GM19452 (cell line): Measurements from ENCODE around the gene RPL37.
"Not testable (repeated sequence)": the region's sequence is repeated elsewhere in the genome, so short reads cannot be mapped to it uniquely, and the experiment has no call there.

Experiments
- ATAC-seq: cut with Tn5 transposase; IDR thresholded peaks from one replicate; pipeline ENCODE4 v1.9.1; 2021; ENCODE audit not compliant: unreplicated experiment

RPL37 gene

DNA sequence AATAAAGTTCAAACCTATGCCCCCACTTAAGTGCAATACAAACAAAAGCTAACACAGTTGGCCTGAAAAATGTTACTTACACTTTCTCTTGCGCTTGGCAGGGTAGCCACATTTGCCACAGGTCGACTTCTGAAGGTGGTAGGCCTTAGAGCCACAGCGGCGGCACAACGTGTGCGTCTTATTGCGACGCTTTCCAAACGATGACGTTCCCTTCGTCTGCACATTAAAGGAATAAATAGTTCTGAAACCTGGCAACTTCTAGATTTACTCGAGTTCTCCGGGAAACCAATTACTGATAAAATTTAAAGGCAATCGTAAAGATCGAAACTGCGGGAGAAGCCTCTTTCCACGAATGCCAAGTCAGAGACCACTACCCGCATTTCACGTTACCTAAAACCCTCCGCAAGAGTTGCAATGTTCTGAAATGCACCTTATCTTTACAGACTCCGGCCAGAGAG, 602 bp downstream of the RPL37 start:
- ATAC-seq, result no peak

DNA sequence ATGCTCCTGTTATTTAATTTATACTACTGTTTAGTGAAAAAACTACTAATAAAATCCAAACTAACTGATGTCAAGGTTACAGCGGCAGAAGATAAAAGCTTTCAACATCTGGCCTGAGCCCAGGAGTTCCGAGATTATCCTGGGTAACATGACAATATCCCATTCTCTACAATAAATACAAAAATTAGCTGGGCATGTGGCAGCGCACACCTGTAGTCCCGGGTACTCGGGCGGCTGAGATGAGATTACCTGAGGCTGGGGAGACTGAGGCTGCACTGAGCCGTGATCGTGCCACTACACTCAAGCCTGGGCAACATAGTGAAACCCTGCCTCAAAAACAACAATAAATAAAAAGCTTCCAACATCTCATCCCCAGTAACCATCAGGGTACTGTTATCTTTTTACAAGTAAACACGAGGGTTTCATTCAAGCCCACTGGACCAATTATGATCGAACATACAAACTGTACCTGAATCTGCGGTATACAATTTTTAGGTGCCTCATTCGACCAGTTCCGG, 1.3 kb downstream of the RPL37 start:
- no peak for ATAC-seq

GRCh38 chr5:40832345-40832744, 2.7 kb downstream of the RPL37 start:
- ATAC-seq, result no peak

DNA sequence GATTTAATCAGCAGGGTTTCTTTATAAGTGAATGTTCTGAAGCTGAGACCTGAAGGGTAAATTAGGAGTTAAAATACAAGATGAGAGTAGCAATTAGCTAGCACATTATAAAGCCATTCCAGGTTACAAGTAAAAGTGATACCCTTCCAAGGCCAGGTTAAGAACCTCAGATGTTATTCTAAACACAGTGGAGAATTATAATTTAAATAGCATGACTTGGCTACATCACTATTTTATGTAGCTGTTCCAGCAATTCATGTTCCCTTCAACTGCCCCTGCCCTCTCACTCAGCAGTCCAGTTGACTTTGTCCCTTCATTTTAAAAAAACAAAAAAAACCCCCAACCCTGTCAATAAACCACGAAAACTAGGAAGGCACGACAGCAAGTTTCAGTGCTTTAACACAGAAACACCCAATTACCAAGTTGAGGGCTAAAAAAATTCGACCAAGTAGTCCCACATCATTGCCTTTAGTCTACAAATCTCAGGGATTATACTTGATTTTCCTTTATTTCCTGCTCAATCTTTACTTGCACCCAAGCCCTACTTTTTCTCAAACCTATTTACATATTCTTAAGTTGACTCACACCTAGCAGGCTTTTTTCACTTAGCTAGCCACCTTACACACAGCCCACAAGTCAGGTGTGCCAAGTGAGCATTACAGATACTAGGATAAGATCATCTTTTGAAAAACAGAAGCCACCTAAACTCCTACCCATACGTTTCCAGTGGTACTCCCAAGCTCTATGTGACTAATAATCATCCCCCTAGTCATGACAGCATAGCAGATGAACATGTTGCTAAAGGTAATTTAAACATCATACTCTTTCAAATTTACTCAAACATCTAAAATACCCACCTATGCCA, 3.4 kb downstream of the RPL37 start:
- no peak for ATAC-seq

- no peak for ATAC-seq
Measured at GRCh38 chr5:40829748-40830533, 5.1 kb downstream of the RPL37 start.

- ATAC-seq, result no peak
Measured at GRCh38 chr5:40828690-40829661, 6.0 kb downstream of the RPL37 start.

DNA sequence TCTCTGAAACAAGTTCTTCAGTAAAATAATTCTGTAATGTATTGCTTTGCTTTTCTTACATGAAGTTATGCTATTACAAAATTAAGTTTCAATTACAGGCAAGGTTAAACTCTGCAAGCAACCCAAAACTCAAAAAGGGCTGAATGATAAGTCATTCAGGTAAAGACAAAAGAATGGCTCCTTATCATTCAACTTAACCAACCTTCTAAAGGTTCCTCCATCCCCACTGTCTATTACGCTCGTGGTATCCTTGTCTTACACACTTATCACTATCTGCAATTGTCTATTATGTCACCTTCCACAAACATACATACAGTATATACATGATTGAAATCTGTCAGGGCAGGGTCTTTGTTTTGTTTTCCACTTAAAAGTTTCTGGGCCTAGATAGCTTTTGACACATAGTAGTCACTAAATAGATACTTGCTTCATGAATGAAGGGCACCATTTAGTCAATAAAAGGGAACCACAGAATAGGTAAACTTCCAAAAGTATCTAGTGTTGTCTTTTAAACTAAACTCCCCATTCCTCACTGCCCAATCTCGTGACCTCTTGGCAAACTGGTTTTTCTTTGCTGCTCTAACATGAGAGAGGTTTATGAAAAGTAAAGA, 6.9 kb downstream of the RPL37 start:
- no peak for ATAC-seq

DNA sequence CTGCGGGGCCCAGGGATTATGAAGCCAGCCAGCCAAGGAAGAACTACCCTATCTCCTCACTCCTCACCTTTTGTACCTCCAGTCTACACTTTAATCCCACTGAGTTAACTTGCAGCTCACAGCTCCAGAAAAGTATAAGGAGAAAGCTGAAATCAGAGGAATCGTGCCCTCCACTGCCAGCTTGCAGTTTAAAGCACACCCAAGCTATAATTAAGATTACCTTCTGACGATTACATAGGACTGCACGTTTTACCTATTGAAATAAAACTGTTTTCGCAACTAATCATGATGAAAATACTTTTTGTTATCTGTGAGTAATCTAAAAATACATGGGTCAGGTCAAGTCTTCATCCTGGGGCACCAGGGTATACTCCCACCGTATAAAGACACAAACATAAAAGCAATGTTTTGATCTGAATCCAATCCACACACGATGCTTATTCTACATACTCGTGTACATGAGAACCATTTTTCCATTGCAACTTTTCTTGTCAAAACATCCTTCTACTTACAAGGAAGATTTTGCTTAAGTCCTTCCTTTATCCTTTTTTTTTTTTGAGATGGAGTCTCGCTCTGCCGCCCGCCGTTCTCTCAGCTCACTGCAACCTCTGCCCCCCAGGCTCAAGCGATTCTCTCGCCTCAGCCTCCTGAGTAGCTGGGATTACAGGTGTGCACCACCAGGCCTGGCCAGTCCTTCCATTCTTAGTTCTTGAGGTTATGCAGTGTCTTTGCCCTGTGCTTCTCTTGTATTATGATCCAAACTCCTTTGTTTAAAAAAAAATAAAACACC, 7.6 kb downstream of the RPL37 start:
- no peak for ATAC-seq

GRCh38 chr5:40826489-40827187, 8.4 kb downstream of the RPL37 start:
- no peak for ATAC-seq

GRCh38 chr5:40825461-40826043, 9.5 kb downstream of the RPL37 start:
- not testable (repeated sequence) for ATAC-seq

DNA sequence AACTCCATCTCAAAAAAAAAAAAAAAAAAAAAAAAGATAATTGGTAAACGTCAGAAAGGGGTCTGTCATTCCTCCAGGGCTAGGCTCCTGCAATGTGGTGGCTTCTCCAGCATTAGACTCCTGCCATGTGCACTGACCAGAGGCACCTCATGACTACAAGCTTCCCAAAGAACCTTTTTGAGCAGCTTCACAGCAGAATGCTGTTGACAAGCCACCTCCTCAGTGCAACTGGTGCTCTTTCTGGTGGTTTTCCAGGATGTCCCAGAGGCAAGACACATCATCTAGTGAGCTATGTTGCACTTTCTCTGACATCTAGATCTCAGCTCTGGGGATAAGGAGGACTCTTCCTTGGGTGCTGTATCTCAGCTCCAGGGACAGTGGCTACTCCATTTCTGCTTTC, 11.6 kb downstream of the RPL37 start:
- no peak for ATAC-seq

DNA sequence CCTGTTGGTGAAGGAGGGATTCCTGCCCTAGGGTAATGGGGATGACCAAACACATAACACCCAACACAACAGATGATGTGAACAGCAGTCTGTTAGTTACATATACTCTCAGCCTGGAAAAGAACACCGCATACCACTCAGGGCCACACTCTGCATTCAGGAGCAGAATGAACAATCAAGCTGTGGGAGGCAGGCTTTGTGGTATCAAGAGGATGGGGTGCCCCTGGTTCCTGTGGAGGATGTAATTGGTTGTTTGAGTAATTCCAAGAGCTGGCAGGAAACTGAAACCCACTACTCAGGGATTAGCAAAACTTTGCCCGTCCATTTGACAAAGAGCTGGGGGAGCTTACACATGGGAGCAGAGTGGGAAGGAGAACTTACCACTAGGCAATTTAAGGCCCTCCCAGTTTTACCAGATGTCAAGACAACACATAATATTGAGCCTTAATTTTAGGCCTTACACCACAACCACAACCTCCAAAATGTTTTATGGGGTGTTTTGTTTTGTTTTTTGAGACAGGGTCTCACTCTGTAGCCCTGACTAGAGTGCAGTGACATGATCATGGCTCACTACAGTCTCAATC, 21.2 kb downstream of the RPL37 start:
- no peak for ATAC-seq

GRCh38 chr5:40812125-40812524, 22.9 kb downstream of the RPL37 start:
- no peak for ATAC-seq

DNA sequence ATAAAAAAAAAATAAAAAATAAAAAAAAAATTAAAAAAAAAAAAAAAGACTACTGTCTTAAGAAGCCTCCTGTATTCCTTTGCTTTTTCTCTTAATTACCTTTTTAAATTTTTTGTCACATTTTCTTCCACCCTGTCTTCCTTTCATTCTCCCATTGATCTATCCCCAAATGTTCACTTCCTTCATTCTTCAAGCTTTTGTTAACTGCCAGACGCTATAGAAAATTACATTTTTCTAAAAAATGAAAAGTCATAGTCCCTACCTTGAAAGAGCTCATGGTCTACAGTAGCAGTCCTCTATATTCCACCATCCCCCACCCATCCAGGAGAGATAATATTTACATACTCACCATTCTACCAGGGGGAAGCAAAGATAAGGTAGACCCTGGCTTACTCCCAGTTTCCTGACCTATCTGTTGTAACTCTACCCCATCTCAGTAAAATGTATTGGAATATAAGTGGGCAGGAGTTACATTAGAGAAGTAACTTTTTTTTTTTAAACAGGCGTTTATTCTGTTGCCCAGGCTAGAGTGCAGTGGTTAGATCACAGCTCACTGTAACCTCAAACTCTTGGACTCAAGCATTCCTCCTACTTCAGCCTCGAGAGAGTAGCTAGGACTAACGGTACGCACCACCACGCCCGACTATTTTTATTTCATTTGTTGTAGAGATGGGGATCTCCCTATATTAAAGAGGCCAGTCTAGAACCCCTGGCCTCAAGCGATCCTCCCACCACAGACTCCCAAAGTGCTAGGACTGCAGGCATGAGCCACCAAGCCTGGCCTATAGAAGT, 33.1 kb downstream of the RPL37 start:
- ATAC-seq, result no peak

GRCh38 chr5:40799258-40799657, 35.8 kb downstream of the RPL37 start:
- no peak for ATAC-seq

GRCh38 chr5:40798801-40799210, 36.2 kb downstream of the RPL37 start:
- no peak for ATAC-seq
